Activated CD4-positive, alpha-beta T cell treated with anti-CD3 and anti-CD28 coated beads for 24 hours (primary cell): ENCODE measurements around the gene VPS36.
A peak's percentile ranks its signal among the peaks of the same experiment; 100 is the strongest.
"Not testable (repeated sequence)": the region's sequence is repeated elsewhere in the genome, so short reads cannot be mapped to it uniquely, and the experiment has no call there.

Experiments used
- DNase-seq, 2 donors: peaks; one replicate each; pipeline ENCODE4 v3.0.0-alpha.2; 2020; ENCODE audit warnings: low read depth in 2 of 2

VPS36 gene

GRCh38 chr13:52446265-52446664, 4.2 kb downstream of the VPS36 start:
- no peak for DNase-seq

DNA sequence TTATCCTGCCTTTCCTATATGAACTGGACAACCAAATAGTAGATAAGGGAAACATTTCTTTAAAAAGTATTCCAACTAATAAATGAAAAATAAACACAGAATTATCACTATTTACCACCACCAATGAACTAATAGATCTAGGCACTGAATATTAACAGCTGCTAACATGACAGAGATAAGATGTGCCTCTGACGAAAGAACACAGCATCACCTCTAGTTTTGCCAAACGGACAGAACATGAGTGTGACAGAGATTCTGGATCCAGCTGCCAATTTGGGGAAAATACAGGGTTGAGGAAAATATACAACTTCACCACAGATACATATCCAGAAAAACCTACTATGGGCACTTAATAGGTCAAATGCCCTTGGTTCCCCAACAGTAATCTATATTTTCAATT, 18.0 kb downstream of the VPS36 start:
- no peak for DNase-seq

- no peak for DNase-seq
Observed at GRCh38 chr13:52428295-52428694, 22.1 kb downstream of the VPS36 start.

DNA sequence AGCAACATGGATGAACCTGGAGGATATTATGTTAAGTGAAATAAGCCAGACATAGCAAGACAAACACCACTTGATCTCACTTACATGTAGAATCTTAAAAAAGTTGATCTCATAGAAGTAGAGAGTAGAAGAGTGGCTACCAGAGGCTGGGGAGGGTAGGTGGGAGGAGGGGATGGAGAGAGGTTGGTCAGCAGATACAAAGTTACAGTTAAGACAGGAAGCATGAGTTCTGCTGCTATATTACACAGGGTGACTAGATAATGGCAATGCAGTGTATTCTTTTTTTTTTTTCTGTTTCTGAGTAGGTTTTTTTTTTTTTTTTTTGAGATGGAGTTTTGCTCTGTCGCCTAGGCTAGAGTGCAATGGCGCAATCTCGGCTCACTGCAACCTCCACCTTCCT, 29.2 kb downstream of the VPS36 start:
- DNase-seq, result no peak

GRCh38 chr13:52419080-52419479, 31.4 kb downstream of the VPS36 start:
- DNase-seq, result no peak

- DNase-seq, result no peak
Observed at GRCh38 chr13:52414963-52415362, 35.5 kb downstream of the VPS36 start.

DNA sequence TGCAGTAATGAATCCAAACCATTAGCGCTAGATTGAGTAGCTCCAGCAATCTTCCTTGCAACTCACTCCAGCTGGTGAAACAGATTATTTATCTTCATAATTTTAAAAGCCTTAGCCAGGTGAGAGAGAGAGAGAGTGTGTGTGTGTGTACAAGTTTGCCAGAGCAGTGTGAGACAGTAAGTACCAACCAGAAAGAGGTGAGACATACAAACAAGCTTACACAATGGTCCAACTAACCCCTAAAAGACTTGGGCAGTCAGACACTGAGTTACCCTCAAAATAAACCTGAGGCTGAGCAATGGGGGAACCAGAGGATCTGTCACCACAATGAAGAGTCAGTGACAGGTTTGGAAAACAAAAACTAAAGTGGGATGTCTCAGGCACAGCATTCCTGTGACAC, 36.4 kb downstream of the VPS36 start:
- DNase-seq, result no peak

DNA sequence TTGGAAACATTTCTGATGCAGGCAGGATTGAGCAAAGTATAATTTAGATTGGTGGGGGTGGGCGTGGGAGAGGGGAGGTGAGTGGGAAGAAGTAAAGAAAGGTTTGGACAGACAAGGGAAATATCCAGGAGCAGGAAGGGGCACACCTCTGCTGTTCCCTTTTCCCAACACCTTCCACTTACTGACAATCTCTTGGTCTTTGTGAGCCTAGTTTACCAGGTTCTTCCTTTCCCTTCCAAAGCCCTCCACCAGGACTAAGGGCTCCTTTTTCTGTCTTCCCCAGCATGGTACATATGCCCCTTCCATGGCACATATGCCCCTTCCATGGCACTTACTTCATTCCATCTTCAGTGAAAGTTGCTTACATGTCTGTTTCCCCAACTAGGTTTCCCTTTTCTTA, 38.3 kb downstream of the VPS36 start:
- no peak for DNase-seq

- DNase-seq, result no peak
Observed at GRCh38 chr13:52411629-52412028, 38.8 kb downstream of the VPS36 start.

- DNase-seq, result not testable (repeated sequence)
Observed at GRCh38 chr13:52408071-52408658, 42.3 kb downstream of the VPS36 start.

- not testable (repeated sequence) for DNase-seq
Observed at GRCh38 chr13:52407436-52407835, 43.0 kb downstream of the VPS36 start.

DNA sequence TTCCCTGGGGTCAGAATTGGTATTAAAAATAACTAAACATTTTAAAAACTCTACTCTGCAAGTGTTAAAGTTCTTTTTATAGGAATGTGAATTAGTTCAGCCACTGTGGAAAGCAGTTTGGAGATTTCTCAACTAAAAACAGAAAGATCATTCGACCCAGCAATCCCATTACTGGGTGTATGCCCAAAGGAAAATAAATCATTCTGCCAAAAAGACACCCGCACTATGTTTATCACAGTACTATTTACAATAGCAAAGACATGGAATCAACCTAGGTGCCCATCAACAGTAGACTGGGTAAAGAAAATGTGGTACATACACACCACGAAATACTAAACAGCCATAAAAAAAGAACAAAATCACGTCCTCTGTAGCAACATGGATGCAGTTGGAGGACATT, 43.8 kb downstream of the VPS36 start:
- no peak for DNase-seq

DNA sequence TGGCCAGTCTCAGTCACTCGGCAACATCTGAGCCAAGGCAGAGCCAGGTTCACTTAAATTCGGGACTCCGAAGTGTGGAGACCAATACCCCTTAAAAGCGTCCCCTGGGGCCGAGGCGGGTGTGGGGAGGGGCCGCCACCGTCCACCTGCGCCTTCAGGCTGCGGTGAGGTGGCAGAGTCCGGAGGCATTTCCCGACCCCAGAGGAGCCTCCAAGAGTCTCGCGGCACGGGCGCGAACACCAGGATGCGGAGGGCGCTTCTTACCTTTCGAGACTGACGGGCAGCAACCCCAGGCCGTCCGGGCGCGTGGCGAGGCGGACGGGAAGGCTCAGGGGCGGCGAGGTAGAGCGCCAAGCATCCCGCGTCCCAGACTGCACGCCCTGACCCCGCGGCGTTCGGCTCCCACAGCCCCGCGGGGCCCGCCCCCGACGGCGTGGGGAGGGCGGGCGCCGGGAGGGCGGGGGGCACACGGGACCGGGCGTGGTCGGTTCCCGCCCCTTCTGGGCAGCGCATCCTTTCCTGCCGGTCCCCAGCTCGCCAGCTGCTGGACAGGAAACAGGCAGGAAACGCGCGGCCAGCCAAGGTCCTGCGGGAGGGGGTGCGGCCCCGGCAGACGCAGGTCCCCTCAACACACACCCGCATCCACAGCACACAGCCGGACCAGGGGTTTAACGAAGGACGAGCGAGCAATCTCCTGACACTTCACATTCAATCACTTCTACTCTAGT, 44.5 kb downstream of the VPS36 start, which contains the start of gene THSD1:
Gene THSD1 (minus strand): TSS at position 406 of the 728 bp plus-strand sequence. CDS start 3,572 bp downstream, outside the sequence.
- peak in 1 of 2 donors; percentile 6 for DNase-seq

DNA sequence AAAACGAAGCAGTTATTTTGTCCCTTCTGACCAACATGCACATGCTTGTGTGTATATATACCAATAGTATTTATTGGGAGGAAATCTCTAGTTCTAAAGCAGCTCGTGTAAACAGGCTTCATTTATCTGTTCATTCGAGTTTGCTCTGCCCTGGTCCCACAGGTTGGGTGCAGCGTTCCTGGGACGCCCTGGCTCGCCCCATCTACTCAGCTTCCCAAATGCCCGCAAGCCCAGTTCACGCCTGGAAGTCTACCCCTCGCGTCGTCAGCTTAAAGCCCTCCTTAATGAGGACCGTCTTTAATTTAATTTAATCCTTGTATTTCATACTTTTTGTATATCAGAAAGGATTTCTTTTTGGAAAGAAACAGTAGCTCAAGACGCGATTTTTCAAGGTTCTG, 45.1 kb downstream of the VPS36 start:
- no peak for DNase-seq

DNA sequence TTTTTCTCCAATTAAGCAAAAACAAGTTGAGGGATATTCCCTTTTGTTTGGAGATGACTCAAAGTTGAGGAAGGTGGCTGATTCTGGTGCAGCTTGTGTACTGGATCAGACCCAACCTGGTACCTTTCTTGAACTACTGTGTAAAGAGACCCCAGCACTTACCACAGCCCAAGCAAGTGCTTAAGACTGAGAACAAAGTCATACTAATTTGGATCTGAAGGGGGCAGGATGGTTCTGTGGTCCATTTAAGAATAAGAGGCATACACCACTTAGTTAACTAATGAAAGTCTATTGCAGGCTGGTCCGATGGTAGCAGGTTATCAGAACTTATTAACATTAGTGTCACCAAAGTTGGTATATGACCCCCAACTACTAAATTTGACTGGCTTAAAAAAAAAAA, 50.7 kb downstream of the VPS36 start:
- DNase-seq, result no peak

DNA sequence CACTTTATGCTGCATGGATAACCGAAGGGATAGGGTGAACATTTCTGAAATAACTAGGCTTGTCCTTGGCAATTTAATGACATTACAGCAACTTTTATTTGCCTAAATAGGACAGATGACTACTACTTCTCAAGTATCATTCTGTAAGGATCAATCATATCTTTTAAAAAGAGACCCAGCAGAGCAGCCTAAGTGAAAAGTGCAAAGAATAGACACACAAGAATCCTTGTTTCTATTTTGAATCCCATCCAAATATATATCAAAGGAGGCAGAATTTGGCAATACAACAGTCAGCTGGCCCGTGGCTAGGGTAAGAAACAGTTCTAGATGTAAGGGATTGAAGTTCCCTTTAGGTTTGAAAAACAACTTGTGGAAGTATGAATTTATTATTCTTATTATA, 51.4 kb downstream of the VPS36 start:
- no peak for DNase-seq

DNA sequence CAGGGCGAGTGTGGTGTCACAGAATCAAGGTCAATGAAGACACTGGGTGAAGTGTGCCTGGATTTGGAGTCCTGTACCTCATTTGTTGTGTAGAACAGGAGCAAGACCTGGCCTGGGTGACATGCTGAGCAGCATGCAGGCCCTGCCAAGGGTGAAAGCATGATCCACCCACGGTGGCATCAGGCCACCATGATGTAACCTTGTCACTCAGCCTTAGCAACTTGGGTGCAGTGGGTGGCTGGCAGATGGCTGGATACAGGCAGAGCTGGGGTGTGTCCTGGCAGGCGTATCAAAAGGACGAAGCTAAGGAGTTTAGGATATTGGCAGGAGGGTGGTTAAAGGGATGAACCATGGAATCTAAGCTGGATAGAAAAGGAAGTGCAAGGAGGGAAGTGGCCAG, 54.7 kb downstream of the VPS36 start:
- DNase-seq, result no peak

DNA sequence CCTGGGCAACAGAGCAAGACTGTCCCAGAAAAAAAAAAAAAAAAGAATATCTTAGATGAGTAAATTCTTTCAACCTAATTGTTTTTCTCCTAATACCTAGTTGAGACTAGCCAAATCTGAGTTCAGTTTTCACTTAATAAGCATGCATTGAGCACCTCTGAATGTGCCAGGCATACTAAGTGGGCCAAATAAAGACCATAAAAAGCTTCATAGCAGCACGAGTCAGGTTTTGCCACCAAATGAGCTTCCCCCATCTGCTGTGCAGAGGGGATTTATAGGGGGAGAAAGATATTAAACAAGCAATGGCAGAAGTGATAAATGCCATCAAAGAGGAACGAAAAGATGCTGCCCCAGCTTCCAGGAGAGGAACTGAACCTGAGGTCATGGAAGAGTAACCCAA, 55.8 kb downstream of the VPS36 start:
- DNase-seq, result no peak

DNA sequence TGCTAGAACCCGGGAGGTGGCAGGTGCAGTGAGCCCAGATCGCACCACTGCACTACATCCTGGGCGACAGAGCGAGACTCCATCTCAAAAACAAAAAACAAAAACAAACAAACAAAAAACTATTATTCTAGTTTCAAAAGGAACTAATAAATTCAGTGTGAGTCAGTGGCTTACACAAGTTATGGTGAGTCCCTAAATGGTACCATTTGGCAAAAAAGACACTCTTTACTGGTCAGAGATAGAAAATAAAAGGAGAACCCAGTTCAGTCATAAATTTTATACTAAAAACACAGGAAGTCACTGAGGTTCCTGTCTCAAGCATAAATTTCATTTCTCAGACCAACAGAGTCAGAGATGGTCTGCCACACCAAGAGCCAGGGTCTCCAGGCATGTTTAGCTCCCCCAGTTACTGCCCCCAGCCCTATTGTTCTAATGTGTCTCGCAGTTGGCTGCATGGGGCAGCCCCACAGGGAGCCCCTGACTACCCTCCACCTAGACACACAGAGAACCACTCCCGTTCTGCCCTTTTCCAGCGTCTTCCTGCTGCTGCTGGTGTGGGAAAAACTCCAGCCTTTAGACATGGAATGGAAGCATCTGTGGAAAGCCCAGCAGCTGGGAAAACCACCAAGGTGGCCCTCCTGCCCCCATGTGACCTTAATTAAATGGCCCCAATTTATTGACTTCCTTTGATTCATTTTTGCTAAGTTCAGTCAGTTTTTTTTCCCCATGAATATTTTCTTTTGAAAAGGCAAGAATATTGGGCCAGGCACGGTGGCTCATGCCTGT, 56.7 kb downstream of the VPS36 start:
- no peak for DNase-seq

DNA sequence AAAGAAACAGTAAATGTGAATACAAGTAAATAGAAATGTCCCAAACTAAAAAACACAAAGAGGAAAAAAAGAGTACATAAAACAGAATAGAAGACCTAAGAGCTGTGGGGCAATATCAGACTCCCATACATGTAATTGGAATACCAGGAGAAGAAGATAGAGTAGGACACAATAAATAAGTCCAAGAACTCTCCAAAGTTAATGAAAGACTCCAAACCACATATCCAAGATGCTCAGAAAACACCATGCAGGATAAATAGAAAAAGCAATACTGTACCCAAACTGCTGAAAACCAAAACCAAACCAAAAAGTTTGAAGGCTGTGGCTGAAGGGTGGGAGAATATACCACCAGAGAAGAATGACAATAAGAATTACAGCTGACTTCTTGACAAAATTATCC, 62.7 kb downstream of the VPS36 start:
- DNase-seq, result no peak

- no peak for DNase-seq
Observed at GRCh38 chr13:52385870-52386269, 64.6 kb downstream of the VPS36 start.

GRCh38 chr13:52383366-52383765, 67.1 kb downstream of the VPS36 start:
- no peak for DNase-seq

DNA sequence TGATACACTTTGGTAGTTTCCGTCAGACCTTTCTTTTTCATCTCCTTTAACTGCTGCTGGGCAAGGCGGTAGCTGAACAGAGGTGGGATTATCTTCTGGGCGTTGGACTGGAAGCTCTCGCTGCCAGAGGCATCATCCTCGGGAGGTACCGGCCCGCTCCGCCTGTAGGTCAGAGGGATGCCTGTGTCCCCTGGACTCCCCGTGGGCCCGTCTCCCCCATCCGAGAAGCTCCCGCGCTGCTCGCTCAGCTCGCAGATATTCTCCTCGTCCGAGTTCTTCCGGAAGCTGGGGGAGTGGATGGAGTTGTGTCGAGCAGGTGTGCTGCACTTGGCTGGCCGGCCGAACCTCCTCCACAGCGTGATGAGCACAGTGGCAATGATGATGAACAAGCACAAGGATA, 72.1 kb downstream of the VPS36 start:
- DNase-seq, result no peak
